ENCODE results near the gene UBE2L6. TPM values are rescaled to one million over a fixed set of nuclear protein-coding genes. Genes with fewer than 3 reads are reported as not detected.

The UBE2L6 gene
- total and polyA plus RNA-seq, 2 of the 4 experiments (the other 2 are of a cell fraction), result 37.5 to 46.7 TPM

DNA sequence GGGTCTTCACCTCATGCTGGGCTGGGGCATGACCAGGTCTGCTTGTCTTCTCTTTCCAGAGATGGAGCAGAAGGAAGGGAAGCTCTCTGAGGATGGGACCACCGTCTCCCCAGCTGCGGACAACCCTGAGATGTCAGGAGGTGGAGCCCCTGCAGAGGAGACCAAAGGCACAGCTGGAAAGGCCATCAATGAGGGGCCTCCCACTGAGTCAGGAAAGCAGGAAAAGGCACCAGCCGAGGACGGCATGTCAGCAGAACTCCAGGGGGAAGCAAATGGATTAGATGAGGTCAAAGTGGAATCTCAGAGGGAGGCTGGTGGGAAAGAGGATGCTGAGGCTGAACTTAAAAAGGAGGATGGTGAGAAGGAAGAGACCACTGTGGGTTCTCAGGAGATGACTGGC lies 24.9 kb downstream of the UBE2L6 start:
- Histone ChIP-seq H3K56ac (ENCODE audit: extremely low read depth, insufficient read depth, low read length) (no peak overlapping the region), H4K20me1 (ENCODE audit: insufficient read depth, low read length) (no peaks in the 10 kb centered on the region), H3K27me3 (ENCODE audit: control insufficient read depth, insufficient read depth, low read length) (peaks cover 23% of the 10 kb centered on the region), H2BK20ac (ENCODE audit: low read depth, low read length) (no peak overlapping the region), H3K4me2 (ENCODE audit: low read depth, low read length) (no peak overlapping the region), H2AK9ac (replicated peaks; ENCODE audit: low read depth, low read length, poor library complexity) (peak overlapping the region; percentile 9), H2AFZ (replicated peaks; ENCODE audit: low read length, poor library complexity) (peak overlapping the region; percentile 32), H3K4me1 (ENCODE audit: control insufficient read depth, insufficient read depth, low read length) (no peaks in the 10 kb centered on the region; the same call in 1 of the 2 replicates), H4K5ac (ENCODE audit: low read depth, low read length) (no peak overlapping the region), H4K8ac (ENCODE audit: low read depth in 2 of 2, low read length in 2 of 2) (no peak overlapping the region), H4K91ac (ENCODE audit: insufficient read depth, low read depth, low read length) (no peak overlapping the region), H3K14ac (replicated peaks; ENCODE audit: low read depth, low read length) (no peak overlapping the region), H3K18ac (ENCODE audit: low read depth, low read length) (no peak overlapping the region), H2AK5ac (ENCODE audit: low read depth, low read length) (no peak overlapping the region), H3K27ac (ENCODE audit: insufficient read depth, low read length) (no peak overlapping the region), H3K4ac (ENCODE audit: low read depth, low read length) (no peak overlapping the region), H2BK120ac (ENCODE audit: low read depth, low read length) (no peak overlapping the region), H3K9me3 (ENCODE audit: control insufficient read depth, insufficient read depth, low read length) (no peaks in the 10 kb centered on the region), H2BK5ac (ENCODE audit: low read depth, low read length, poor library complexity, severe bottlenecking) (no peak overlapping the region), H3K9me1 (ENCODE audit: insufficient read depth, low read length) (no peaks in the 10 kb centered on the region), H3K23ac (ENCODE audit: low read depth, low read length) (no peak overlapping the region), H3K36me3 (ENCODE audit: control insufficient read depth, insufficient read depth, low read length) (no peaks in the 10 kb centered on the region), H3K79me1 (ENCODE audit: low read depth in 1 of 2, low read length in 2 of 2) (no peaks in the 10 kb centered on the region), H2BK15ac (ENCODE audit: low read depth, low read length) (no peak overlapping the region), H3K9ac (ENCODE audit: low read depth, low read length) (no peak overlapping the region), H3K4me3 (ENCODE audit: insufficient read depth, low read depth, low read length) (no peak overlapping the region)
- intact Hi-C loops (cut with micrococcal nuclease), result no loop called here
- no peak for ATAC-seq (ENCODE audit: low read depth)
- dilution Hi-C loops (cut with HindIII; ENCODE audit: low sequenced_read_pairs, unreplicated experiment), result no loop called here
- in situ Hi-C loops (cut with MboI; ENCODE audit: low sequenced_read_pairs), result no loop called here
- TF ChIP-seq, protein P1, sequence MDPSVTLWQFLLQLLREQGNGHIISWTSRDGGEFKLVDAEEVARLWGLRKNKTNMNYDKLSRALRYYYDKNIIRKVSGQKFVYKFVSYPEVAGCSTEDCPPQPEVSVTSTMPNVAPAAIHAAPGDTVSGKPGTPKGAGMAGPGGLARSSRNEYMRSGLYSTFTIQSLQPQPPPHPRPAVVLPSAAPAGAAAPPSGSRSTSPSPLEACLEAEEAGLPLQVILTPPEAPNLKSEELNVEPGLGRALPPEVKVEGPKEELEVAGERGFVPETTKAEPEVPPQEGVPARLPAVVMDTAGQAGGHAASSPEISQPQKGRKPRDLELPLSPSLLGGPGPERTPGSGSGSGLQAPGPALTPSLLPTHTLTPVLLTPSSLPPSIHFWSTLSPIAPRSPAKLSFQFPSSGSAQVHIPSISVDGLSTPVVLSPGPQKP (IDR thresholded peaks at IDR 0.05; ENCODE audit: borderline replicate concordance, low read depth, low read length), result no peak
- TF ChIP-seq RFX5 (IDR thresholded peaks at IDR 0.05; ENCODE audit: low read depth, low read length) (no peak), POLR2A (IDR thresholded peaks at IDR 0.05; ENCODE audit: low read depth, low read length) (no peak)
- no peak for DNase-seq
- ChIA-PET CTCF (no interaction called here), POLR2A (ENCODE audit: unreplicated experiment) (no interaction called here)
- WGBS, 2 experiments (ENCODE audit: extremely low coverage in 2 of 2, insufficient read length in 1 of 2), result 0% methylated on average over 3 of the region's 4 CpGs; no CpG with 5 or more reads in 1 of the 2 experiments
- no TSS peak for BruUV-seq (replicated peaks)

Measured in IMR-90 (cell line).